ENCODE data around the gene LURAP1L.

LURAP1L gene

GRCh38 chr9:12776513-12777055 is 1.8 kb downstream of the LURAP1L start:
- DNase-seq (ENCODE audit: low read depth), result no peak

GRCh38 chr9:12777121-12778022 is 2.6 kb downstream of the LURAP1L start:
- DNase-seq (ENCODE audit: low read depth), result no peak

GRCh38 chr9:12778389-12778788 is 3.6 kb downstream of the LURAP1L start:
- DNase-seq (ENCODE audit: low read depth), result no peak

GRCh38 chr9:12781226-12781733 is 6.5 kb downstream of the LURAP1L start:
- DNase-seq (ENCODE audit: low read depth), result no peak

GRCh38 chr9:12783767-12784460 is 9.1 kb downstream of the LURAP1L start:
- no peak for DNase-seq (ENCODE audit: low read depth)

- DNase-seq (ENCODE audit: low read depth), result peak; percentile 94
Measured at GRCh38 chr9:12784461-12785259, 9.8 kb downstream of the LURAP1L start.

GRCh38 chr9:12785260-12785770 is 10.5 kb downstream of the LURAP1L start:
- no peak for DNase-seq (ENCODE audit: low read depth)

- DNase-seq (ENCODE audit: low read depth), result no peak
Measured at GRCh38 chr9:12785941-12786340, 11.1 kb downstream of the LURAP1L start.

- DNase-seq (ENCODE audit: low read depth), result no peak
Measured at GRCh38 chr9:12790001-12790400, 15.2 kb downstream of the LURAP1L start.

GRCh38 chr9:12790883-12791282 is 16.1 kb downstream of the LURAP1L start:
- DNase-seq (ENCODE audit: low read depth), result no peak

GRCh38 chr9:12794101-12794799 is 19.4 kb downstream of the LURAP1L start:
- DNase-seq (ENCODE audit: low read depth), result no peak

- DNase-seq (ENCODE audit: low read depth), result no peak
Measured at GRCh38 chr9:12796601-12797000, 21.8 kb downstream of the LURAP1L start.

GRCh38 chr9:12797037-12797436 is 22.2 kb downstream of the LURAP1L start:
- no peak for DNase-seq (ENCODE audit: low read depth)

GRCh38 chr9:12798066-12798770 is 23.4 kb downstream of the LURAP1L start:
- no peak for DNase-seq (ENCODE audit: low read depth)

GRCh38 chr9:12801187-12801586 is 26.4 kb downstream of the LURAP1L start:
- DNase-seq (ENCODE audit: low read depth), result no peak

GRCh38 chr9:12801663-12802062 is 26.8 kb downstream of the LURAP1L start:
- DNase-seq (ENCODE audit: low read depth), result no peak

GRCh38 chr9:12802093-12802492 is 27.3 kb downstream of the LURAP1L start:
- no peak for DNase-seq (ENCODE audit: low read depth)

GRCh38 chr9:12808569-12808968 is 33.7 kb downstream of the LURAP1L start:
- no peak for DNase-seq (ENCODE audit: low read depth)

GRCh38 chr9:12809720-12810119 is 34.9 kb downstream of the LURAP1L start:
- DNase-seq (ENCODE audit: low read depth), result no peak

- no peak for DNase-seq (ENCODE audit: low read depth)
Measured at GRCh38 chr9:12811935-12812334, 37.1 kb downstream of the LURAP1L start.
